ENCODE measurements around the gene TOP2B.
A peak's percentile ranks its signal among the peaks of the same experiment; 100 is the strongest.

The TOP2B gene

GRCh38 chr3:25584011-25584789, 80.5 kb downstream of the TOP2B start:
- DNase-seq (ENCODE audit: low read depth, low spot score) = no peak

DNA sequence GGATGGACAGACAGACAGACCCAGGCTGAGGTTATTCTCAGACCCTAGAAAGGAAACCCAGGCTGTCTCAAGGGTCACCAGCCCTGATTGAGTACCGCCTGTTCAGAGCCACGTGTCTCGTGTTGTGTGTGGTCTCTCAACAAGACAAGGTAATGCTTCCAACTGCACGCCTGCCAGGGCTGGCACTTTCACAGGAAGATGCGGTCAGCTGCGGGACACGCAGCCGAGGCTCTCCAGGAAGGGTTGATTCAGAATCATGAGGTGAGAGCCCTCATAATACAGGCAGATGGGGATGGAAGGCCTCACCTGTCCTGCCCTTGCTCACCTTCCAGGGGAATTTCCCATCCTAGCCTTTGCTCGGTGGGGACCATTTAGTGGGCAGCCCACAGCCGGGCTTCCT, 81.4 kb downstream of the TOP2B start:
- no peak for DNase-seq (ENCODE audit: low read depth, low spot score)

GRCh38 chr3:25582242-25582641, 82.5 kb downstream of the TOP2B start:
- DNase-seq (ENCODE audit: low read depth, low spot score) = peak; percentile 67

GRCh38 chr3:25581823-25582222, 82.9 kb downstream of the TOP2B start:
- DNase-seq (ENCODE audit: low read depth, low spot score) = no peak

DNA sequence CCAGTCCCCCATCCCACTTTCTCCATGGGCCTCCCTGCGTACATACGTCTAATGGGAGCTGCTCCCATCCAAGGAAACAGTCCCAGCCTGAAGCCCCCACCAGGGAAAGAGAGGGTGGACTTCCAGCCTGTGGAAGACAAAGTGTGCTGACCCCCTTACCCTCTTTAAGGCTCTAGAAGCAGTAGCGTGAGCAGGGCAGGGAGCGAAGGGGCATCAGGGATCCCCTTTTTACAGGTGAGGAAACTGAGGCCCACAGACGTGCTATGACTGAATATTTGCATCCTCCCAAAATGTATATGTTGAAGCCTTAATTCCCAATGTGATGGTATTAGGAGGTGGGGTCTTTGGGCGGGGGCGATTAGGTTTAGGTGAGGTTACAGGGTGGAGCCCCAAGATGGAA, 83.4 kb downstream of the TOP2B start:
- no peak for DNase-seq (ENCODE audit: low read depth, low spot score)

GRCh38 chr3:25580534-25580933, 84.2 kb downstream of the TOP2B start:
- no peak for DNase-seq (ENCODE audit: low read depth, low spot score)

DNA sequence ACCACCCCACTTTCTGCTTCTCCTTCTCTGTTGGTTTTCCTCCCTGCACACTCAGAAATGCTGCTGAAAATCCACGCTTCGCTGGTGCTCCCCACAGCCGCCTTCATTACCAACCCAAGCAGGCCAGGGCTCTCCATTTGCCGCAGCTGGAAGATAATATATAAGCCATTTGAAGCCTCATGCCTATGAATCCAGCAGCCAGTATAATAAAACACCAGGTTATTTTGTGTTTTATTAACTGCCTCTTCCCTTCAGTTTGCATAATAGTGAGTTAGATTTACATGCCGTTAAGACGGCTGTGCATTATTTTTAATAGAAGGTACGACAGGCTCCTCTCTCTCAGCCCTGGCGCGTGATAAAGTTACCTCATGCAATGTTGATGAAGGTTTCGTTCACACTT, 86.6 kb downstream of the TOP2B start:
- no peak for DNase-seq (ENCODE audit: low read depth, low spot score)

- no peak for DNase-seq (ENCODE audit: low read depth, low spot score)
These were observed 87.8 kb downstream of the TOP2B start for GRCh38 chr3:25576831-25577454.

GRCh38 chr3:25576146-25576545, 88.6 kb downstream of the TOP2B start:
- no peak for DNase-seq (ENCODE audit: low read depth, low spot score)

DNA sequence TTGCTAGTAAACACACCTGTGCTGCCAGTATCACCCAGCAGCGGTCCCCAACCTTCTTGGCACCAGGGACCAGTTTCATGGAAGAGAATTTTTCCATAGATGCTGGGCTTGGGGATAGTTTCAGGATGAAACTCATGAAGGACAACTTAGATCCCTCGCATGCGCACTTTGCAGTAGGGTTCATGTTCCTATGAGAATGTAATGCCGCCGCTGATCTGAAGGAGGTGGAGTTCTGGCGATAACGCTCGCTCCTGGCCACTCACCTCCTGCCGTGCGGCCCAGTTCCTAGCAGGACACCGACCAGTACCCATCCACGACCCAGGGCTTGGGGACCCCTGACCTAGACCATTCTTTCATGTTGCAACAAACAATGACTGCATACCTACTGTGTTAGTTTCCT, 89.7 kb downstream of the TOP2B start:
- no peak for DNase-seq (ENCODE audit: low read depth, low spot score)

GRCh38 chr3:25574172-25574765, 90.4 kb downstream of the TOP2B start:
- no peak for DNase-seq (ENCODE audit: low read depth, low spot score)

DNA sequence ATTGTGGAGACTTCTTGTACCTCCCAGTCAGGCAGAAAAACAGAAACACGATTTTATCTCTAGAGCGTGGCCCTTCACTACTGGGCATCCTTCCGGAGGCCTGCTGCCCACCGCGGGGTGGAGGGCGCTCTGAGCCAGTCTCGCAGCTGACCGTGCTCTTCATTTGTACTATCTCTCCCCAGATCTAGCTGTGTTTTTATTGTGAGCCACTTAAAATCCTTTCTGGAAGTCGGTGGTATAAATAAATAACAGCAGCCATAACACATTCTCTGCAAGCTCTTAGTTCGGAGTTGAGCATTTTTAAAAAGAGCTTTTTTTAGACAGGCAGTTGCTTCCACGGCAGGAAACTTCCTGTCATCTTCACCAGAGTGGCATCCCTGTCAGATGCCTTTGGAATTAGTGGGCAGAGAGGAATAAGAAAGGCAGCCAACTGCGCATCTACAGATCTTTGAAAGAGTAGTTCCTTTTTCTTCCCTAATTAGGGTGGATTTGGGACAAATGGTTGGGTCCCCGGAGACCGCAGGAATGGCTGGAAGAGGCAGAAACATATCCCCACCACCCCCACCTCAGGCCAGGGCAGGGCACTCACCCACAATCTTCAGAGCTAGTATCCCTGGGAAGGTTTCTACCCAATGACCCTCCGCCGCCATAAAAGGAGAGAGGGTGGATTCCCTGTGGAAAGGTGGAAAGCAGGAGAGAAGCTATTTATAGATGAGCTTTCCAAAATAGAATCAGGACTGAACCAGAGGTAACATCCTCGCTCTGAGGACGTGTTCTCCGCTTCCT, 91.1 kb downstream of the TOP2B start:
- DNase-seq (ENCODE audit: low read depth, low spot score) = no peak

- DNase-seq (ENCODE audit: low read depth, low spot score) = peak; percentile 26
These were observed 91.8 kb downstream of the TOP2B start for GRCh38 chr3:25572919-25573385.

- no peak for DNase-seq (ENCODE audit: low read depth, low spot score)
These were observed 92.4 kb downstream of the TOP2B start for GRCh38 chr3:25572336-25572735.

DNA sequence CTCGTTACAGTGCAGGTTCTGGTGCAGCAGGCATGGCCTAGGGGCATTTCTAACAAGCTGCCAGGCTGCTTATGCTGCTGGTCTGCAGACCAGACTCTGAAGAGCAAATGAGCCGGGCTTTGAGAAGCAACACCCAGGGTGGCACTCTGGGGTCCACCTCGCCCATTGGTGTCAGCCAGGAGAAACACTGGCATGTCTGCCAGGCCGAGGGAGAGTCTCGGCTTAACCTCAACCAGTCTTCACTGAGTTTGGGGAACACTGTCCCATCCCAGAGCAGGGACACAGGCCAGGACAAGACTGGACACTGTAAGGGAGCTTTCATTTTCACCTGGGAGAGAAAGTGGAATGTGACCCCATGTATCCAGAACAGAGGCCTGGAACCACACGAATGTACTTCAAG, 93.4 kb downstream of the TOP2B start:
- DNase-seq (ENCODE audit: low read depth, low spot score) = no peak

GRCh38 chr3:25568525-25569078, 96.1 kb downstream of the TOP2B start:
- DNase-seq (ENCODE audit: low read depth, low spot score) = no peak

DNA sequence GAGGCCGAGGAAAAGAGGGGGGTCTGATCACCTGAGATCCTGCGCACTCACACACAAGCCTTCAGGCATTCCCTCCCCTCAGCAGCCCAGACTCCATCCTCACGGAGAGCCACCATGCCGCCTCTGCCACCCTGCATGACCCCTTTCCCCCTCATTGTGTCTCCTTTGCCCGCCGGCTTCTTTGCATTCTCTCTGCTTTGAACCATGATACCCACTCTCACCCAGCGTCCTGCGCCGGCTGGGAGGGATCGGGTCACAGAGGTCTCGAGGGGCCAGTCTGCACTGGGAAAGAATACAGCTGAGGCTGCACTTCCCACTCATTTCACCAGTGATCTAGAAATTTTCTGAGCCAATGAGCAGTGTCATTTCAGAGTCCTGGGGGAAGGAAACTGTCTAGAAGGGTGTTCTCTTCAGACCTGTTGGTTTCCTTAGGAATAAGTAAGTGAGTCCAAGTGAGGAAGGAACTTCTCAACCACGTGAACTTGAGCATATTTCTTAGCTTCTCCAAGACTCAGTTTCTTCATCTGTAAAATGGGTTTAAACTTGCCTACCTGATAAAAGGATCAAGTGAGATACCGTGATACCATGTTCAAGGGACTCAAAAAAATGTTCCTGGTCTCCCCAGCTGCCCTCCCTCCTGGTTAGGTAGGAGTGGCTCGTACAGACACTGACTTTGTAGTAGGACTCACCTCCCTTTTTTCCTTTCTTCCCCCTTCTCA, 96.7 kb downstream of the TOP2B start:
- DNase-seq (ENCODE audit: low read depth, low spot score) = no peak

GRCh38 chr3:25567388-25567787, 97.3 kb downstream of the TOP2B start:
- no peak for DNase-seq (ENCODE audit: low read depth, low spot score)

GRCh38 chr3:25566358-25566920, 98.3 kb downstream of the TOP2B start:
- DNase-seq (ENCODE audit: low read depth, low spot score) = no peak

DNA sequence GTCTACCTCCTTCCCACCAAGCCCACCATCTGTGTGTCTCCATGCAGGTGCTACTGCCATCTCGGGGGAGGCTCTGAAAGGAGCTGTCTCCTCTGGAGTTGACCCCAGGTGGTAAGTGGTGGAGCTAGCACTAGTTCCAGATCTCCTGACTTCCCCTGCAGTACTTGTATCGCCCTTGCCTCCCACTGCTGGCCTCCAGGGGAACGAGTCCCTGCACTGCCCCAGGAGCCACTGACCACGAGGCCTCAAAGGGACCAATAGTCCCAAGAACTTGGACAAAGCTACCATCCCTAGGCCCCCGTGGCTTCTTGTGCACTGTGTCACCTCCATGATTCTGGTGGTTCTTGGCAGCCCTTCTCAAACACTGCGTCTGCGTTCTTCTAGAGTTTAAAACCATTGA, 98.9 kb downstream of the TOP2B start:
- DNase-seq (ENCODE audit: low read depth, low spot score) = no peak

- DNase-seq (ENCODE audit: low read depth, low spot score) = no peak
These were observed 100.6 kb downstream of the TOP2B start for GRCh38 chr3:25564075-25564474.
